NT2/D1 (cell line): ENCODE data around the gene KCNQ1.

ENCODE experiments used
- DNase-seq: peaks from one replicate; pipeline ENCODE4 v3.0.0-alpha.2; 2011; ENCODE audit warnings: low read depth, low spot score
- H3K27me3 ChIP-seq: 2 replicates; pipeline ENCODE4 v1.6.0; 2011; ENCODE audit warnings: mild to moderate bottlenecking; ENCODE audit not compliant: insufficient read length, insufficient read depth
- H3K36me3 ChIP-seq: 2 replicates; pipeline ENCODE4 v1.6.1; 2011; ENCODE audit warnings: mild to moderate bottlenecking, low read length, mixed read lengths; ENCODE audit not compliant: insufficient read depth, insufficient read length
- H3K4me1 ChIP-seq: 2 replicates; pipeline ENCODE4 v1.5.1; 2011; ENCODE audit not compliant: insufficient read depth, insufficient read length
- H3K4me3 ChIP-seq: 2 replicates; pipeline ENCODE4 v1.5.1; 2011; ENCODE audit warnings: low read depth; ENCODE audit not compliant: insufficient read length
- H3K9ac ChIP-seq: 2 replicates; pipeline ENCODE4 v1.6.0; 2011; ENCODE audit warnings: low read depth; ENCODE audit not compliant: insufficient read length
- H3K9me3 ChIP-seq: 2 replicates; pipeline ENCODE4 v1.5.1; 2011; ENCODE audit warnings: mild to moderate bottlenecking, low read length; ENCODE audit not compliant: insufficient read depth
- SUZ12 ChIP-seq: IDR thresholded peaks from 2 replicates; pipeline ENCODE4 v1.6.1; 2011; ENCODE audit not compliant: insufficient read length, insufficient read depth; ENCODE audit errors: extremely low read depth
- YY1 ChIP-seq: IDR thresholded peaks from 2 replicates; pipeline ENCODE4 v1.6.1; 2011; ENCODE audit not compliant: insufficient read length, insufficient read depth
- ZNF274 ChIP-seq: IDR thresholded peaks from 2 replicates; pipeline ENCODE4 v1.6.1; 2011; ENCODE audit warnings: mild to moderate bottlenecking, low read depth, low read length

KCNQ1 gene

GRCh38 chr11:2443881-2444820 lies 657 bp upstream of the KCNQ1 start, which contains the start of gene TRPM5:
TRPM5 (minus strand) TSS chr11:2444514; CDS start chr11:2423036, 21,478 bp downstream.
- H3K9ac ChIP-seq = peak within 1 kb of the TSS; percentile 77
- H3K4me1 ChIP-seq = peaks cover 7% of the 10 kb centered on the region
- no peaks in the 10 kb centered on the region for H3K9me3 ChIP-seq
- DNase-seq = no peak
- H3K36me3 ChIP-seq = no peaks in the 10 kb centered on the region
- no peak for TF ChIP-seq SUZ12
- TF ChIP-seq ZNF274 = no peak
- H3K4me3 ChIP-seq = peak within 1 kb of the TSS; percentile 57
- peaks cover 94% of the 10 kb centered on the region for H3K27me3 ChIP-seq

- H3K9ac ChIP-seq = peak overlapping the region; percentile 77
- peak overlapping the region; percentile 57 for H3K4me3 ChIP-seq
Observed at GRCh38 chr11:2445746-2446551, 1.1 kb downstream of the KCNQ1 start.

GRCh38 chr11:2446590-2447252 lies 1.9 kb downstream of the KCNQ1 start:
- Histone ChIP-seq H3K36me3 (no peaks in the 10 kb centered on the region), H3K27me3 (peaks cover 93% of the 10 kb centered on the region), H3K9me3 (no peaks in the 10 kb centered on the region), H3K4me1 (peaks cover 7% of the 10 kb centered on the region), H3K4me3 (no peak overlapping the region), H3K9ac (no peak overlapping the region)
- DNase-seq = no peak
- no peak for TF ChIP-seq ZNF274
- no peak for TF ChIP-seq YY1
- no peak for TF ChIP-seq SUZ12

More at GRCh38 chr11:2445746-2446551, 1.1 kb downstream of the KCNQ1 start:
- Histone ChIP-seq H3K27me3 (peaks cover 95% of the 10 kb centered on the region), H3K36me3 (no peaks in the 10 kb centered on the region), H3K9me3 (no peaks in the 10 kb centered on the region), H3K4me1 (peaks cover 7% of the 10 kb centered on the region)
- TF ChIP-seq SUZ12 = no peak
- no peak for TF ChIP-seq YY1
- no peak for TF ChIP-seq ZNF274
- no peak for DNase-seq

- H3K27me3 ChIP-seq = peaks cover 89% of the 10 kb centered on the region
- DNase-seq = no peak
- no peak overlapping the region for H3K4me3 ChIP-seq
- no peaks in the 10 kb centered on the region for H3K36me3 ChIP-seq
- no peak for TF ChIP-seq ZNF274
- no peak for TF ChIP-seq SUZ12
- TF ChIP-seq YY1 = no peak
- H3K4me1 ChIP-seq = peaks cover 10% of the 10 kb centered on the region
- no peaks in the 10 kb centered on the region for H3K9me3 ChIP-seq
- H3K9ac ChIP-seq = no peak overlapping the region
Observed at GRCh38 chr11:2447253-2447950, 2.6 kb downstream of the KCNQ1 start.

- peaks cover 10% of the 10 kb centered on the region for H3K4me1 ChIP-seq
- H3K9me3 ChIP-seq = no peaks in the 10 kb centered on the region
- H3K9ac ChIP-seq = no peak overlapping the region
- peaks cover 87% of the 10 kb centered on the region for H3K27me3 ChIP-seq
- no peaks in the 10 kb centered on the region for H3K36me3 ChIP-seq
- no peak for DNase-seq
- TF ChIP-seq YY1 (no peak), SUZ12 (no peak), ZNF274 (no peak)
- H3K4me3 ChIP-seq = no peak overlapping the region
Observed at GRCh38 chr11:2447951-2448650, 3.3 kb downstream of the KCNQ1 start.
